ENCODE data around the gene LCOR. TPM values are rescaled to one million over a fixed set of nuclear protein-coding genes. Genes with fewer than 3 reads are reported as not detected.

Gene LCOR
- total RNA-seq, 1 donor from 2014 or later: 39.5 TPM

GRCh38 chr10:96850825-96851224 lies 18.7 kb downstream of the LCOR start:
- H3K27me3 ChIP-seq: no peaks in the 10 kb centered on the region
- no peak overlapping the region for H3K4me3 ChIP-seq
- H3K9me3 ChIP-seq: no peaks in the 10 kb centered on the region
- no peaks in the 10 kb centered on the region for H3K36me3 ChIP-seq
- DNase-seq (no peak), ATAC-seq (peak; percentile 38)
- peaks cover 12% of the 10 kb centered on the region for H3K4me1 ChIP-seq
- intact Hi-C loops (cut with DNase I): no loop called here
- no peak overlapping the region for H3K27ac ChIP-seq
- no peak for TF ChIP-seq CTCF (IDR thresholded peaks at IDR 0.05)

GRCh38 chr10:96851281-96851680 lies 19.2 kb downstream of the LCOR start:
- H3K36me3 ChIP-seq: no peaks in the 10 kb centered on the region
- H3K4me3 ChIP-seq: no peak overlapping the region
- no peaks in the 10 kb centered on the region for H3K9me3 ChIP-seq
- ATAC-seq: no peak
- no peak for TF ChIP-seq CTCF (IDR thresholded peaks at IDR 0.05)
- H3K27me3 ChIP-seq: no peaks in the 10 kb centered on the region
- peaks cover 12% of the 10 kb centered on the region for H3K4me1 ChIP-seq
- intact Hi-C loops (cut with DNase I): no loop called here
- DNase-seq: no peak
- H3K27ac ChIP-seq: no peak overlapping the region

- Histone ChIP-seq H3K4me1 (peaks cover 3% of the 10 kb centered on the region), H3K27ac (no peak overlapping the region), H3K4me3 (no peak overlapping the region), H3K27me3 (no peaks in the 10 kb centered on the region), H3K36me3 (no peaks in the 10 kb centered on the region), H3K9me3 (no peaks in the 10 kb centered on the region)
- DNase-seq: no peak
- intact Hi-C loops (cut with DNase I): no loop called here
- TF ChIP-seq CTCF (IDR thresholded peaks at IDR 0.05): no peak
- ATAC-seq: no peak
Observed at GRCh38 chr10:96856317-96856716, 24.2 kb downstream of the LCOR start.

GRCh38 chr10:96857301-96858012 lies 25.4 kb downstream of the LCOR start:
- Histone ChIP-seq H3K4me3 (no peak overlapping the region), H3K27me3 (no peaks in the 10 kb centered on the region), H3K9me3 (no peaks in the 10 kb centered on the region), H3K27ac (no peak overlapping the region), H3K36me3 (peaks cover 4% of the 10 kb centered on the region), H3K4me1 (peaks cover 3% of the 10 kb centered on the region)
- intact Hi-C loops (cut with DNase I): no loop called here
- DNase-seq: no peak
- TF ChIP-seq CTCF (IDR thresholded peaks at IDR 0.05): no peak
- no peak for ATAC-seq

- H3K4me3 ChIP-seq: no peak overlapping the region
- no peak for ATAC-seq
- H3K36me3 ChIP-seq: peaks cover 4% of the 10 kb centered on the region
- intact Hi-C loops (cut with DNase I): no loop called here
- H3K9me3 ChIP-seq: no peaks in the 10 kb centered on the region
- no peak for DNase-seq
- TF ChIP-seq CTCF (IDR thresholded peaks at IDR 0.05): no peak
- H3K4me1 ChIP-seq: peaks cover 3% of the 10 kb centered on the region
- no peak overlapping the region for H3K27ac ChIP-seq
- no peaks in the 10 kb centered on the region for H3K27me3 ChIP-seq
Observed at GRCh38 chr10:96858038-96858705, 26.1 kb downstream of the LCOR start.

Measured in upper lobe of right lung (tissue), 1 donor.